ENCODE measurements around the gene CEP112. TPM values are rescaled to one million over a fixed set of nuclear protein-coding genes. Genes with fewer than 3 reads are reported as not detected.

CEP112 gene
- total and polyA plus RNA-seq, 2 donors (not counting 1 experiment from before 2014, with no cell fraction given) = 5.4 to 6.4 TPM

DNA sequence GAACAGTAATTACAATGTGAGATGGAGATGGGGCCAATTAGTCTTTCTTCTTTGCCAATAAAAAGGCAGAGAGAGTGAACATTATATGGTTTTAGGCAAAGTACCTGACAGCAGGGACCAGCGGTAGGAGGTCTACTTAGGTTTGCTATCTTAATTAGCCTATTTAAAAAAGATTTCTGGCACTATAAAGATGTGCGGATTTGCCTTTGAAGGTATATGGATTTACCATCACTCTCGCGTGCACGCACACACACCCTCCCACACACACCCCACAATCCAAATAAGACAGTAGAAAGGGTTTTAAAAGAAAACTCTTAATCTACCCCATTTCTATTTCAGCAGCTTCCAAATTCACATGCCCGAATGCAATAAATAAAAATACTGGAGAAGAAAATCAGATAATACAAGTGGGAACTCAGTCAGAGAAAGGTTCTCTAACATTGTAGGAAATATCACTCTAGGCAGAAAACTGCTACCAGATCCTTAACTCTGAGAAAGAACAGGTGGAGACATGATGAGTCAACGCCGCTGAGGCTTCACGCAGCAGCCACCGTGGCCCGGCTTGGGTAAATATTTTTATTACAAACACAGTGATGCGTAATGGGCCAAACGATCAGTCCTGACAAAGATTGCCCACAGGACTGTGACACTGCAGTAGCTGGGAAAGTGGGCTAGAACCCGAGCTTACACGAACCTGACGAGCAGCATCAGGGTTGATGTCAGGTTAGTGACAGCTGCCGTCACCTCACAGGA, 563.9 kb downstream of the CEP112 start:
- H3K36me3 ChIP-seq (ENCODE audit: control insufficient read depth, insufficient read depth, low read length) = no peaks in the 10 kb centered on the region
- H2AFZ ChIP-seq (ENCODE audit: low read length) = no peak overlapping the region
- H3K4me3 ChIP-seq (replicated peaks in 1 of 4; ENCODE audit: control extremely low read depth in 1 of 4, insufficient read depth in 1 of 4, low read depth in 3 of 4, low read length in 4 of 4) = no peak overlapping the region
- no peaks in the 10 kb centered on the region for H3K4me1 ChIP-seq (ENCODE audit: control insufficient read depth, extremely low read depth, insufficient read depth, low read length)
- no peak overlapping the region for H3K27ac ChIP-seq (ENCODE audit: insufficient read depth, low read length)
- no peaks in the 10 kb centered on the region for H3K9me3 ChIP-seq (ENCODE audit: control insufficient read depth, insufficient read depth, low read depth, low read length)
- DNase-seq (ENCODE audit: low read depth in 2 of 2) = peak; percentile 77 to 78
- peak overlapping the region; percentile 66 for H3K4me2 ChIP-seq (ENCODE audit: extremely low read depth, insufficient read depth, low read length)
- H3K27me3 ChIP-seq (ENCODE audit: control insufficient read depth, insufficient read depth, low read length) = no peaks in the 10 kb centered on the region
- no peak overlapping the region for H3K9ac ChIP-seq (ENCODE audit: insufficient read depth, low read length)
- no peaks in the 10 kb centered on the region for H3K79me2 ChIP-seq (ENCODE audit: control insufficient read depth, insufficient read depth, low read length)
- TF ChIP-seq, protein P1, sequence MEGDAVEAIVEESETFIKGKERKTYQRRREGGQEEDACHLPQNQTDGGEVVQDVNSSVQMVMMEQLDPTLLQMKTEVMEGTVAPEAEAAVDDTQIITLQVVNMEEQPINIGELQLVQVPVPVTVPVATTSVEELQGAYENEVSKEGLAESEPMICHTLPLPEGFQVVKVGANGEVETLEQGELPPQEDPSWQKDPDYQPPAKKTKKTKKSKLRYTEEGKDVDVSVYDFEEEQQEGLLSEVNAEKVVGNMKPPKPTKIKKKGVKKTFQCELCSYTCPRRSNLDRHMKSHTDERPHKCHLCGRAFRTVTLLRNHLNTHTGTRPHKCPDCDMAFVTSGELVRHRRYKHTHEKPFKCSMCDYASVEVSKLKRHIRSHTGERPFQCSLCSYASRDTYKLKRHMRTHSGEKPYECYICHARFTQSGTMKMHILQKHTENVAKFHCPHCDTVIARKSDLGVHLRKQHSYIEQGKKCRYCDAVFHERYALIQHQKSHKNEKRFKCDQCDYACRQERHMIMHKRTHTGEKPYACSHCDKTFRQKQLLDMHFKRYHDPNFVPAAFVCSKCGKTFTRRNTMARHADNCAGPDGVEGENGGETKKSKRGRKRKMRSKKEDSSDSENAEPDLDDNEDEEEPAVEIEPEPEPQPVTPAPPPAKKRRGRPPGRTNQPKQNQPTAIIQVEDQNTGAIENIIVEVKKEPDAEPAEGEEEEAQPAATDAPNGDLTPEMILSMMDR (conservative IDR thresholded peaks at IDR 0.05 in 1 of 2, IDR thresholded peaks at IDR 0.05 in 1 of 2; ENCODE audit: low read depth in 1 of 2, low read length in 2 of 2) = no peak
- TF ChIP-seq EZH2 (IDR thresholded peaks at IDR 0.05; ENCODE audit: low read length, missing control alignments) = no peak
- no peaks in the 10 kb centered on the region for H4K20me1 ChIP-seq (ENCODE audit: control insufficient read depth, extremely low read depth, insufficient read depth, low read length)

DNA sequence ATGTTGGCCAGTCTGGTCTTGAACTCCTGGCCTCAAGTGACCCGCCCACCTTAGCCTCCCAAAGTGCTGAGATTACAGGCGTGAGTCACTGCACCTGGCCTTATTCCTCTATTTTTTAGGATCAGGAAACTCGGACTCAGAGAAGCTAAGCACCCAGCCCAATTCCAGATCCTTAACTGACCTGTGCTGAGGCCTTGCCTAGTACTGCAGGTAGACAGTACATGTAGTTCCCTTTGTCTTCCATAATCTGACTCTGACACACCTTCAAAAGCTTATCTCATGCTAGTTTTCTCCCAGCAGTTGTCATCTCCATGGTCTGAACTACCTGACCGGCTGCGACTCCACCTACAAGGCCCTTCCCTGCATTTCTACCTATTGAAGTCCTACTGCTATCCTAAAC, 564.8 kb downstream of the CEP112 start:
- H3K9ac ChIP-seq (ENCODE audit: insufficient read depth, low read length) = no peak overlapping the region
- no peaks in the 10 kb centered on the region for H3K36me3 ChIP-seq (ENCODE audit: control insufficient read depth, insufficient read depth, low read length)
- H3K4me3 ChIP-seq (replicated peaks in 1 of 4; ENCODE audit: control extremely low read depth in 1 of 4, insufficient read depth in 1 of 4, low read depth in 3 of 4, low read length in 4 of 4) = no peak overlapping the region
- no peaks in the 10 kb centered on the region for H3K27me3 ChIP-seq (ENCODE audit: control insufficient read depth, insufficient read depth, low read length)
- no peak for DNase-seq (ENCODE audit: low read depth in 2 of 2)
- H2AFZ ChIP-seq (ENCODE audit: low read length) = no peak overlapping the region
- no peaks in the 10 kb centered on the region for H3K79me2 ChIP-seq (ENCODE audit: control insufficient read depth, insufficient read depth, low read length)
- no peaks in the 10 kb centered on the region for H3K9me3 ChIP-seq (ENCODE audit: control insufficient read depth, insufficient read depth, low read depth, low read length)
- no peak overlapping the region for H3K27ac ChIP-seq (ENCODE audit: insufficient read depth, low read length)
- no peaks in the 10 kb centered on the region for H4K20me1 ChIP-seq (ENCODE audit: control insufficient read depth, extremely low read depth, insufficient read depth, low read length)
- H3K4me2 ChIP-seq (ENCODE audit: extremely low read depth, insufficient read depth, low read length) = no peak overlapping the region
- H3K4me1 ChIP-seq (ENCODE audit: control insufficient read depth, extremely low read depth, insufficient read depth, low read length) = no peaks in the 10 kb centered on the region
- no peak for TF ChIP-seq EZH2 (IDR thresholded peaks at IDR 0.05; ENCODE audit: low read length, missing control alignments)
- TF ChIP-seq, protein P1 (conservative IDR thresholded peaks at IDR 0.05 in 1 of 2, IDR thresholded peaks at IDR 0.05 in 1 of 2; ENCODE audit: low read depth in 1 of 2, low read length in 2 of 2) = no peak

DNA sequence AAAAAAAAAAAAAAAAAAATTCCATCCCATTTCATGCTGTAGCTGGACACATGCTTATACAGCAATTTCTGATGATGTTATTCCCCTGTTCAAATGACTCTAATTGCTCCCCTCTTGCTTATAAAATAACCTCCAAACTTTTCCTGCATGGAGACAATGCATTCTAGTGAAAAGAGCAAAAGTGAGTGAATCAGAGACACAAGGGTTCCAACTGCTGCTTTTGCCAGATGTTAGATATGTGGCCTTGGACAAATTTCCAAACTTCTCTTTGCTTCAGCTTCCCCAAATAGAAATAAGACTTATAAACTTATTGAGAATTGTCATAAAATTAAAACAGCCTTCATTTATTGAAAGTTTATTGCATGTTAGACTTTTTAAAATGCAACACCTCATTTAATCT, 565.5 kb downstream of the CEP112 start:
- H2AFZ ChIP-seq (ENCODE audit: low read length) = no peak overlapping the region
- H3K79me2 ChIP-seq (ENCODE audit: control insufficient read depth, insufficient read depth, low read length) = no peaks in the 10 kb centered on the region
- no peaks in the 10 kb centered on the region for H4K20me1 ChIP-seq (ENCODE audit: control insufficient read depth, extremely low read depth, insufficient read depth, low read length)
- TF ChIP-seq EZH2 (IDR thresholded peaks at IDR 0.05; ENCODE audit: low read length, missing control alignments) = no peak
- TF ChIP-seq, protein P1 (conservative IDR thresholded peaks at IDR 0.05 in 1 of 2, IDR thresholded peaks at IDR 0.05 in 1 of 2; ENCODE audit: low read depth in 1 of 2, low read length in 2 of 2) = no peak
- no peaks in the 10 kb centered on the region for H3K9me3 ChIP-seq (ENCODE audit: control insufficient read depth, insufficient read depth, low read depth, low read length)
- H3K9ac ChIP-seq (ENCODE audit: insufficient read depth, low read length) = no peak overlapping the region
- no peak overlapping the region for H3K4me3 ChIP-seq (replicated peaks in 1 of 4; ENCODE audit: control extremely low read depth in 1 of 4, insufficient read depth in 1 of 4, low read depth in 3 of 4, low read length in 4 of 4)
- no peak overlapping the region for H3K27ac ChIP-seq (ENCODE audit: insufficient read depth, low read length)
- H3K4me2 ChIP-seq (ENCODE audit: extremely low read depth, insufficient read depth, low read length) = no peak overlapping the region
- H3K4me1 ChIP-seq (ENCODE audit: control insufficient read depth, extremely low read depth, insufficient read depth, low read length) = no peaks in the 10 kb centered on the region
- no peak for DNase-seq (ENCODE audit: low read depth in 2 of 2)
- no peaks in the 10 kb centered on the region for H3K36me3 ChIP-seq (ENCODE audit: control insufficient read depth, insufficient read depth, low read length)
- no peaks in the 10 kb centered on the region for H3K27me3 ChIP-seq (ENCODE audit: control insufficient read depth, insufficient read depth, low read length)

Data from fibroblast of lung (primary cell).